ENCODE measurements around the gene C15orf40.
A peak's percentile ranks its signal among the peaks of the same experiment; 100 is the strongest.
"Not testable (repeated sequence)": the region's sequence is repeated elsewhere in the genome, so short reads cannot be mapped to it uniquely, and the experiment has no call there.

Gene C15orf40

GRCh38 chr15:83011271-83012075 is at the start of gene C15orf40:
C15orf40 (minus strand) TSS chr15:83011639; CDS start chr15:83011607, 32 bp downstream.
- DNase-seq: peak; percentile 74

GRCh38 chr15:83057696-83058376 is 46.4 kb upstream of the C15orf40 start:
- DNase-seq: no peak

- DNase-seq: no peak
These were observed 45.6 kb upstream of the C15orf40 start for GRCh38 chr15:83057002-83057401.

GRCh38 chr15:83053151-83053550 is 41.7 kb upstream of the C15orf40 start:
- DNase-seq: no peak

GRCh38 chr15:83046558-83047127 is 35.2 kb upstream of the C15orf40 start:
- no peak for DNase-seq

- DNase-seq: no peak
These were observed 32.7 kb upstream of the C15orf40 start for GRCh38 chr15:83044156-83044555.

GRCh38 chr15:83039206-83039605 is 27.8 kb upstream of the C15orf40 start:
- no peak for DNase-seq

- no peak for DNase-seq
These were observed 24.8 kb upstream of the C15orf40 start for GRCh38 chr15:83036253-83036652.

GRCh38 chr15:83031234-83031633 is 19.8 kb upstream of the C15orf40 start:
- not testable (repeated sequence) for DNase-seq

- no peak for DNase-seq
These were observed 18.6 kb upstream of the C15orf40 start for GRCh38 chr15:83030021-83030420.

- DNase-seq: no peak
These were observed 7.0 kb upstream of the C15orf40 start for GRCh38 chr15:83018436-83018835.

GRCh38 chr15:83016906-83017305 is 5.5 kb upstream of the C15orf40 start:
- no peak for DNase-seq

GRCh38 chr15:83015361-83015760 is 3.9 kb upstream of the C15orf40 start:
- DNase-seq: no peak

GRCh38 chr15:83014205-83014653 is 2.8 kb upstream of the C15orf40 start:
- no peak for DNase-seq

GRCh38 chr15:83012636-83013035 is 1.2 kb upstream of the C15orf40 start:
- DNase-seq: no peak

GRCh38 chr15:83012076-83012426 is 612 bp upstream of the C15orf40 start:
- DNase-seq: no peak

GRCh38 chr15:83010709-83011270 is 649 bp downstream of the C15orf40 start:
- peak; percentile 23 for DNase-seq

- DNase-seq: not testable (repeated sequence)
These were observed 10.8 kb downstream of the C15orf40 start for GRCh38 chr15:83000672-83001031.

GRCh38 chr15:82999905-83000671 is 11.4 kb downstream of the C15orf40 start:
- peak; percentile 11 for DNase-seq

GRCh38 chr15:82999426-82999825 is 12.0 kb downstream of the C15orf40 start:
- DNase-seq: no peak

- no peak for DNase-seq
These were observed 15.5 kb downstream of the C15orf40 start for GRCh38 chr15:82995938-82996337.

GRCh38 chr15:82995076-82995475 is 16.4 kb downstream of the C15orf40 start:
- no peak for DNase-seq

GRCh38 chr15:82993144-82993543 is 18.3 kb downstream of the C15orf40 start:
- no peak for DNase-seq

Measured in NCI-H1105 (cell line).